H1 (cell line): ENCODE data around the gene SEC22C. TPM values are rescaled to one million over a fixed set of nuclear protein-coding genes. Genes with fewer than 3 reads are reported as not detected.

Source experiments
- EGR1 ChIP-seq: IDR thresholded peaks from 2 replicates; pipeline ENCODE4 v1.6.1; 2011; ENCODE audit warnings: low read depth, low read length, borderline replicate concordance
- RBBP5 ChIP-seq: IDR thresholded peaks from 2 replicates; pipeline ENCODE4 v1.7.1; 2012; ENCODE audit warnings: low read depth, mild to moderate bottlenecking, inconsistent platforms, low read length, moderate library complexity, borderline replicate concordance
- SP1 ChIP-seq: IDR thresholded peaks from 2 replicates; pipeline ENCODE4 v1.6.1; 2011; ENCODE audit warnings: low read depth, low read length
- polyA plus RNA-seq, 7 experiments: library from polyadenylated mRNA; depleted of rRNA in 3 of 7; stranded (reverse) in 5 of 7; unstranded in 2 of 7; fragments of >200 nt in 5 of 7; fragments of 200-250 nt in 2 of 7; gene quantifications; 1 replicate in 5 of 7; 2 replicates in 1 of 7; 4 replicates in 1 of 7; pipeline versions ENCODE4 v1.2.1 to v1.2.3, GENCODE V29; 2011 to 2013; ENCODE audit warnings: missing spikeins in 2 of 7, mixed read lengths in 2 of 7
- total RNA-seq: library from RNA; stranded (reverse); fragmentation: NEBNext Ultra II Directional; extraction: Animal tissue kit (Norgen Biotek cat#: 25700); gene quantifications from 2 replicates; pipeline ENCODE4 v1.2.1, GENCODE V29; 2021

SEC22C gene
- total and polyA plus RNA-seq, 2 of the 8 experiments (the other 6 are each of a cell fraction or from before 2014, with no cell fraction given): 23.4 to 38.3 TPM

DNA sequence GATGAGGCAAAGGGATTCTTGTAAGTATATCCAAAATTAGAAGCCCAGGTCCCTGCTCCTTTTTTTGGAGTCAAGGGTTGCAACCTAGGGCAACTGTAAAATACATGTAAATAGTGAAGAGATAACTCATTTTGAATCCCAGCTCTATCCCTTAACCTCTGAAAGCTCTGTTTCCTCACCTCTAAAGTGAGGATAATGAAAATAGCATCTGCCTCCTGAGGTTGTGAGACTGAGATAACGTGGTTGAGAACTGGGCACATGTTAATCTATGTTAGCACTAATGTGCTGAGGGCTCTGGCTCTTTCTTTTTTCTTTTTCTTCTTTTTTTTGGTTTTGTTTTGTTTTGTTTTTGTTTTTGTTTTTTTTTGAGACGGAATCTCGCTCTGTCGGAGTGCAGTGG lies 13.9 kb upstream of the SEC22C start (continued):
- no peak for TF ChIP-seq SP1
- no peak for TF ChIP-seq RBBP5
- TF ChIP-seq EGR1: no peak
